ENCODE results near the gene CSNK2A1.

Gene CSNK2A1

DNA sequence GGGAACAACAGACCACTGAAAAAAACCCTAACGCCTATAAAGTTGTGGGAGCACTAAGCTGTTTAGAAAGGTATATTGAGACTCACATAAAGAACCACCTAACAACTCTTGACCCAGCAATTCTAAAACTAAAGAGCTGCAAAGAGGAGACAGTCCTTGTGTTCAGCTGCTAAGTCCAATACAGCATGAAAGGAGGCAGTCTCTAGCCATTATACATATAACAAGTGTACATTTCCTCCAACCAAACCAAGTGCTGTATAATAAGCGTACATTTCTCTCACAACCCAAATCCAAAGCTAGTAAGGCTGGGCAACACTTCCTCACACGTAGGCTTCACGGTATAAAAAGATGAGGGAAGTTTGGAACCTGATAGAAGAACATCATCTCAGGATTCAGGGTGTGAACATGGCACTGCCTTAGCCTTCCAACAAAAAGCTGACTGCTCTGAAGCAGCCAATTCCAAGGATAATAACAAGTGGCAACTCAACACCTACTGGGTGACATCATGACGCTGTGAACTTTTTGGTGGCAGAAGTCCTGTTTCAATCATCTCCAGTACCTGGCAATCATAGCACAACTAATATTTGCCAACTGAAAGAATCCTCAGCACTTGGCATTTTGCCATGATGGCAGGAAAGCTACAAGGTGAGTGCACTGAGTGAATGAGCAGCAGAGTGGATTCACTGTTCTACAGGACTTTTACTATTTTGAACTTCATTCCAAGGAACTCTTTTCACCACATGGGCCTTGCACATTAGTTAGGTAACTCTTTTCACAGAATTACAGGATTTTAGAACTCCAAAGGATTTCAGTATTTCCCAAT, 97.9 kb downstream of the CSNK2A1 start:
- no peak for DNase-seq

DNA sequence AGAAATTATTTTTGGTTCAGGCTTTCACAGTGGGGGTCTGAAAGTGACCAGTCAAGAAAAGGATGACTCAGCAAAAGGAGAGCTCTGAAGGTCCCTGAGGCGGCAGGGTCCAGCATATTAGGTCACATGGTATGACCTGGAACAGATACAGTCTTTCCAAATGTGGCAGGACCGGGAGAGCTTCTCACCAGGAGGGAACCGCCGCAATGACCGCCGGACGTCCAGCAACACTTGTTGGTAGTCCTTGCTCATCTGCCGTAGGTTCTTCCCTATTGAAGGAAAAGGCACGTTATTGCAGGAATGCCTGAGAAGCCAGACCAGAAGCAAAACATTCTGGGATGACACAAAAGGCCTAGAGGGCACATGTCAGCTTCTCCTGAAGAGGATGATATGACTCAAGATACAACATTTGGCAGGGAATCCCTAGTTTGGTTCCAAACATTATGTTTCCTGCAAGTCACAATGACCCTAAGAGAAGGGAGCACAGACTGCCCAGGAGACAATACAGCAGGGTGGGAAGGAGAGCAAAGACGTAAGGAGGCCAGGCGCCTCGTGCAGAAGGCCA, 98.6 kb downstream of the CSNK2A1 start:
- no peak for DNase-seq

DNA sequence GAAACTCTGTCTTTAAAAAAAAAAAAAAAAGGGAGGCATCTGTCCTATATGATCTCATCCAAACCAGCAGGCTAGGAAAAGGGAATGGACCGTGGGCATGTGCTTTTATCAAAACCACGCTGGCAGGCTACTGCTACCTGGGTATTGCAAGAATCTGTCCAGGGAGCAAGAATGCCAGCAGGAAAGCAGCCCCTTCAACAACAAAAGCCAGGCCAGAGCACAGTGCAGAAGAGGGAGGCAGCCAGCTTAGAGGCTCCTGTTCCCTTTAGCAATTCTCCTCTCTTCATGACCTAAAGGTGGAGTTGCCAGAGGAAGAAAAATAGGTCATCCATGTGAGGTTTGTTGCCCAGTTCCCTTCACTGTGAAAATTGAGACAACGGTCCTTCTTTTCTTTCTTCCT, 99.5 kb downstream of the CSNK2A1 start:
- DNase-seq, result no peak

DNA sequence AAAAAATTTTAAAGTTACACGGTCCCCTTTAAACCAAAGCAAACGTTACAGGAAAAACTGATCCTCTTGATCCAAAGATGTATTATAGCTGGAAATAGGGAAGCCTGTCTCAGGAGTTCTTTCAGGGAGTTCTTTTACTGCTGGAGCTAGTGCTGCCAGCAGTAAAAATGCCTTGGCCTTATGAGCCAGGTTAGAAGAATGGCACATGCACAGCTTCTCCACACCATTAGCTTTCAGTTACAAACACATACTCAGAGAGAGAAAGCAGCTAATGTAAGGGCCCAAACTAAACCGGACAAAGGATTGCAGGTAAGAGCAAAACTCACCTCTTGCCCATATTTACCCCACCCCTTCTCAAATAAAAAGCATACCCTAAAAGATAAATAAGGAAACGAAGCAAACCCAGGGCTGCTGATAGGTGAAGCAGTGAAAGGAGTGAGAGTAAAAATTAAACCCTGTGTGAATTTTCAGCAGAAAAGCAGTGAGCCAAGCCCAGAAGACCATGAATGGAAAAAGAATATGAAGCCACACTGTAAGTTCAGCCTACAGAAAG, 100.3 kb downstream of the CSNK2A1 start:
- no peak for DNase-seq

DNA sequence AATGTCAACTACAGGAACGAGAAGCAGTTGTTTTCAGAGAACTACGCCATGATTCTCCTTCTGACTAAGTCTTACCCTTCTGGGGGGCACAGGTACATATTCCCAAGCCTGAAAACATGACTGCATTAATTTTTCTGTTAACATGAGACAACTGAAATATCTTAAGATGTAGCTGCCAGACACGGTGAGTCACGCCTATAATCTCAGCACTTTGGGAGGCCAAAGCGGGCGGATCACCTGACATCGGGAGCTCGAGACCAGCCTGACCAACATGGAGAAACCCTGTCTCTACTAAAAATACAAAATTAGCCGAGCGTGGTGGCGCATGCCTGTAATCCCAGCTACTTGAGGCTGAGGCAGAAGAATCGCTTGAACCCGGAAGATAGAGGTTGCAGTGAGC, 103.0 kb downstream of the CSNK2A1 start:
- no peak for DNase-seq

DNA sequence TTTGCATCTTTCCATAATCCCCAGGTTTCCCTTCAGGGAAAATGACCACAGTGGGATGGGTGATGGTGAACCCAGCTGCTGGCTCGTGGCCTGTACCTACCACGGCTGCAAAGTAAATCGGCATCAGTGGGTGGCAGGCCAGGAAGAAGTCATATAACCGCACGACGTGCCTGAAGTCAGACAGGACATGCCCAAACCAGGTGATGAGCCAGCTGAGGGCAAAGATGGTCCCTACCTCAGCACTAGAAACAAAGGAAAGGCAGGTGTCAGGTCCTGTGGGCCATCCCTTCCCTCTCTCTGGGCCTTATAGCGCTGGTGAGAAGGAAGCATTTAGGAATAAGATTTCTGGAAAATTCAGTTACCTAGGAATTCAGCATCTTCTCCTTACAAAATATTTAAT, 103.4 kb downstream of the CSNK2A1 start:
- DNase-seq, result no peak

DNA sequence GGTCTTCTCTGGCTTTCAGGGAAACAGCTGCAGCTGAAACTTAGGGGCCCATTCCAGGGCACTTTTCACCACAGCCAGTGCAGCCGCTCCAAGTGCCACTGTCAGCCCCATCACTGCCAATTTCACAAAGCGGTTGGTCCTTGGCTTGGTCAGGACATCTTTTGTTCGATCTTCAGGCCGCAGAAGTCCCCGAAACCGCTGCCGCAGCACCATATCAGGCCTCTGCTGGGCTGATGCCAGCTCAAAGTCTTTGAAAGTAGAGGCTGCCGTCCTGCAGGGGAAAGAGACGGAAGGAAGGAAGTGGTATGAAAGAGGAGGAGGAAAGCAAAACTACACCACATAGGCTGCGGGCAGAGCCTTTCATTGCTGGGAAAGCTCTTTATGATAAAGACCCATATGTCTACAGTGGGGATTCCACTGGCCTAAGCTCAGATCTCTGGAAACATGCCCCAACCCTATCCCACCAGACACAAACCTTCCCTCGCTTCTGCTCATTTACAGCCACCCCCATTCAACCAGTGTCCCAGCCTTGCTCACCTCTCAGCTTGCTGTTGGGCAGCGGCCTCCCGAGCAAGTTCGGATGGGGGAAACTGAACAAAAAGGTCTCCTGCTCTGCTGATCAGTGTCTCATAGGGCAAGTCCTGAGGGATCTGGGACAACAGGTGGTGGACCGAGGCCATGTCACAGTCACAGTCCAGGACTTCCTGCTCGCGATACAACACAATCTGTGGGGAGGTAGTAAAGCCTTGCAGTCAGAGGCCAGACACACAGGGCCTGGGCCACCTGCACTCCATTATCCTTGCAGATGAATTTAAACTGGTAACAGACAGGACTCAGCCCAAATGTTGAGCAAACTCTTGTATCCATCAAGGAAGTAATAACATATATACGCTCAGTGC, 104.8 kb downstream of the CSNK2A1 start:
- no peak for DNase-seq

DNA sequence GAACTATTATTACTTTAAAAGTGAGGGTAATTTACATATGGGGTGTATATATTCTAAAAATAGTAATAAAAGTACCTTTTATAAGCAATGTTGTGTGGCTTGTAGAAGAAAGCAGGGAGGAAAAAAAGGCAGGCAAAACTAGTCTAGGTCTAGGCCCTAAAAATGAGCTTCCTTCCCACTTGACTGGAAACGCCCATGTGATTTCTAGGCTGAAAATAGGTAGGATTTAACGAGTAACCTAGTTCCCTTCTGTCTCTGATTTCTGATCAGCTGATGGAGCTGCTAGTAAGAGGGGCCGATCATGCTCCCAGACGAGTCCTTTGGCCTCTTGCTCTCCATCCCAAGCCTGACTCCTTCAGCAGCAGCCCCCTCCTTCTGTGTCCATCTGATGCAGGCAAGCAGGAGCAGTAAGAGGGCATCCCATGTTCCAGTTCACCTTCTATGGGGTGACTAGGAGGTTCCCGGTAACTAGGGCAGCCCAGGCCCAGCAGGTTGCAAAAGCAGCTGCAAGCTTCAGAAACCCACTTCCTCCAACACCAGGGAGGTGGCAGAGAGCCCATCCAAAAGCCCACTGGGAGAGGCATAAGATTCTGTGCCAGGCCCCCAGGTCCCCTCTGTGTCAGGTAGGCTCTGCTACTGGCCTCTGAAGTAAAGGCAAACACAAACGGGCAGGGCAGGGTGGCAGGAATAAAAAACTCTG, 105.7 kb downstream of the CSNK2A1 start:
- no peak for DNase-seq

DNA sequence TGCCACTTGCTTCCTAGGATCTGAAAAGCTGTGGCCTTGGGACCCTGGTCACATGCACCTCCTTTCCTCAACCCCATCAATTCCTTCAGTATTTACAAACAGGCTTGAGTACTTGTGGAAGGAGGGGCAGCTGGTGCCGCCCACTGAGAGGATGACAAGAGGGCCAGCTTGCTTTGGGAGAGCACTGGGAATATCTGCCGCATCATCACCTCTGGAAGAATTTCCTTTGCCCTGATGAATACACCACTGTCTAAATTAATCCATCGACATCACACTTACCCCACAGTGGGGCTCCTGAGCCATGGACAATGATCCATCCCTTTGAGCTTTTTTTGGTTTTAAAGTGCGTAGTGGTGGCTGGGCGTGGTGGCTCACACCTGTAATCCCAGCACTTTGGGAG, 107.1 kb downstream of the CSNK2A1 start:
- DNase-seq, result no peak

DNA sequence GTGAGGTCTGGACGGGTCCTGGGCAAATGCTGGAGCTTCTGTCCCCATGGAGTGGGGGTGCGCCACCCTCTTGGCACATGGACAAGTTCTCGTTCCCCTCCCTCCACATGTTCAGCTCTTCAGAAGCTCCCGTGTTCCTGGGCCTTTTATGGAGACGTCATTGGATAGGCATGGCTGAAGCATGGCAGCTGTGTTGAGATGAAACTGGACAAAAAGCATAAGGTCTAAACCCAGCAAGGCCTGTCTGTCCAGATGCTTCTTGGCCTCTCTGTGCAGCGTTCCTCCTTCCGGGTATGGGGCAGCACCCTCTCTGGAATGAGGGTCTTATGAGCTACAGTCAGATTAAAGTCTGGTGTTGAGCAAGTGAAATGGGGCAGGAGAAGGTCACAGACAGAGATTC, 108.0 kb downstream of the CSNK2A1 start:
- DNase-seq, result no peak

DNA sequence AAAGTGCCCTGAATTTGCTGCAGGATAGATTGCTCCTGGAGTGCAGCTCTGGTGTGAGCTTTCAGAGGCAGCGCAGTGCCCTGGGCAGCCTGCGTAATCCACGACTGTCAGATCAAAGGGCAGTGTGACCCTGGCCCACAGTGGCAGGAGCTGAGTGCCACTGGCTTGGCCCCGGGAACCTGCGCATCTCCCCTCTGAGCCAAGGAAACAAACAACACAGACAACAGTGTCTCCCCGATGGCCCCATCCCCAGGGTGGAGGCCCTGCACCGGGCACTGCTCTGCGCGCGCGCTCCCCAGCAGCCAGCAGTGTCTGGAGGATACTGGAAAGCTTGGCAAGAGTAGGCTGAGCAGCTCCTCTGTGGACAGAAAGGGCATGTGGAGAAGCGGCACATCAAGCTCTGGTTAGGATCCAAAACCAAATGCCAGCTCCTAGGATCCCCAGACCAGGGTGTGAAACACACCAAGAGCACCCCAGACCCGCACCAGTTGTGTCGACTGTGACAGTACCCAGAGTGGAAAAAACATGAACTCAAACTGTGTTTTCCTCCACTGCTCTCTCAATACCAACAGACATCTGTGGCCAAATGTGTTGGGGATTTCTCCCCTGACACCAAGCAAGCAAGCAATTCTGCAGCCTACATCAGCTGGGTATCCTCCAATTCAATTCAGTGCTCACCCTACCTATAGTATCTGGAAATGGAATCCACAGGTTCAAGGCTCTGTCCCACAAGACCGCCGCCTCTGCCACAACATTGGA, 108.8 kb downstream of the CSNK2A1 start:
- DNase-seq, result no peak

DNA sequence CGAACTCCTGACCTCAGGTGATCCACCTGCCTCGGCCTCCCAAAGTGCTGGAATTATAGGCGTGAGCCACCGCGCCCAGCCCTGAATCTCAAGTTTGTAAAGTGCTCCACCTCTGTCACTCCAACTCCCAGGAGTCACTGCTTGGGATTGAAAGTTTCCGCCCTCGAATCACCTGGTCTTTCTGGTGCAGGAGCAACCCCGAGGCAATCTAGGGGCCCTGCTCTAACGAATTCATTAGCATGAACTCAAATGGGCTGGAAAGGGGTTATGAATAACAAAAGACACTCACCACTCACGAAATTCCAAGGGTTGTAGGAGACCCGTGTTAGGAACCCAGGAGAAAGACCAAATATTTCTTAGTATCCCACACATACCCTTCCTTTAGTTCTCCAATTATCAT, 109.4 kb downstream of the CSNK2A1 start:
- DNase-seq, result no peak

DNA sequence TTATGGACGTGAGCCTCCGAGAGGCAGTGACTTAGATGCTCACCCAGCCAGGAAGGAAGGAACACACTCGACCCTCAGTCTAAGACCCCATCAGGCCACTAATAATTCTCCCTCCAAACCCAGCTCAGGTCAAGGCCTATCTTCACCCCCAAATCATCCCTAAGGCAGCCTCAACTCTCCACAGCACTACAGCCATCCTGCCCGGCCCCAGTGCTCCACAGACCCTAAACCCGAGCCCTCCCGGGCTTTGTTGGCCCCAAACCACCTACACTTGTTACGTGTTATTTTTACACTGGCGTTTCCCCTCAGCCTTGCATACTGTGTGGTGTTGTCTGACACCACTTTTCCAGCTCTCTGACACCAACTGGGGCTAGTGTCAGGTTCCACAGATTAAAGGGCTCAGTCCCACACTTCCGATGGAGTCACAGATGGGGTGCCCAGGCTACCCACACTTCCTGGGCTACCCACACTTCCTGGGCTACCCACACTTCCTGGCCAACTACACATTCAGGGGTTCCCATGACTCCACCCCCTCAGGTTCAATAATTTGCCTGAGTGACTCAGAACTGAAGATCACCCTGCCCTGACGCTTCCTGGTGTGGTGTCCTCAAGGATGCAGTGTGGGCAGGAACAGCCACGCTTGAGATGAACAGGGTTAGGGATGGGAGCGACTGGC, 110.2 kb downstream of the CSNK2A1 start:
- DNase-seq, result no peak

DNA sequence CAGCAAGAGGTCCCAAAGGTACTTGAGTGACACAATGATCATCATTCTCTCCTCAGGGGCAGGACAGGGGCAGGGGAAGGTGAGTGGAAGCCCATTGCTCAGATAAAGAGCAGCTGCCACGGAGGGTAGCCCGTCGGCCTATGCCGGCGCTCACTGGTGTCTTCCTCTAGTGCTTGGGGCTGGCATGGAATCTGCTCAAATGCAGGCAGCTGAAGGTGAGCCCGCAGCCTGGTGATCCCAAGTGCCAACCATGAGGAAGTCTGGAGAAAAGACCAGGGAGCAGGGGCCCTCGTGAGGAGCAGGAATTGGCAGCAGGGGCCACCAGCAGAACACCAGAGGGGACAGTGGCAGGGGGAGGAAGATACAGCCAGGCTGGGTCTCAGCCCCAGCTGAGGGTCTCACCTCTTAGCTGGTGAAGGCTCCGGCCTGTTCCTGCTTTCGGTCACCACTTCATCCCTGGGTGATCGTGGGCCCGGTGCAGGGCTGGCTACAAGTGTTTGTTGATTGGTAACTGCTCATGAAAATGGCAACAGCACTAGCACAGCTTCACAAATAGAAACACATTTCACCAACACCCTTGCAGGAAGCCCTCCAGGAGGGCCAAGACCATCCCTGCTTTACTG, 110.8 kb downstream of the CSNK2A1 start:
- no peak for DNase-seq

DNA sequence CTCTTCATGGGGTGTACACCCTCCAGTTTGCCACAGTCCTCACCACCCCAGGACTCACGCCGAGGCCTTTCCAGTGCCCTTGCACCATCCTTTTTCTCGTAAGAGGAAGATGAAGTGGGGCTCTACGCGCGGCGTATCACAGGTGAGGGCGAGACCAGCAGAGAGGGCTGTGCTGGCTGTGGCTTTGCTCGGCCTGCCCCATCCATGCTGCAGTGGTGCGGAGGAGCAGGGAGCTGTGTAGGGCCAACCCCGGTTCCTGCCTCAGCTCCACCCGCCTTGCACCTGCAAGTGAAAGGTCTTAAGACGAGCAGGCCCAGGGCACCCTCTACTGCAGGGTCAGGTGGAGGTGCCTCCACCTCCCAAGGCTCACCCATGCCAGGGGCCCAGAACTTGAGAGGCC, 111.4 kb downstream of the CSNK2A1 start:
- no peak for DNase-seq

DNA sequence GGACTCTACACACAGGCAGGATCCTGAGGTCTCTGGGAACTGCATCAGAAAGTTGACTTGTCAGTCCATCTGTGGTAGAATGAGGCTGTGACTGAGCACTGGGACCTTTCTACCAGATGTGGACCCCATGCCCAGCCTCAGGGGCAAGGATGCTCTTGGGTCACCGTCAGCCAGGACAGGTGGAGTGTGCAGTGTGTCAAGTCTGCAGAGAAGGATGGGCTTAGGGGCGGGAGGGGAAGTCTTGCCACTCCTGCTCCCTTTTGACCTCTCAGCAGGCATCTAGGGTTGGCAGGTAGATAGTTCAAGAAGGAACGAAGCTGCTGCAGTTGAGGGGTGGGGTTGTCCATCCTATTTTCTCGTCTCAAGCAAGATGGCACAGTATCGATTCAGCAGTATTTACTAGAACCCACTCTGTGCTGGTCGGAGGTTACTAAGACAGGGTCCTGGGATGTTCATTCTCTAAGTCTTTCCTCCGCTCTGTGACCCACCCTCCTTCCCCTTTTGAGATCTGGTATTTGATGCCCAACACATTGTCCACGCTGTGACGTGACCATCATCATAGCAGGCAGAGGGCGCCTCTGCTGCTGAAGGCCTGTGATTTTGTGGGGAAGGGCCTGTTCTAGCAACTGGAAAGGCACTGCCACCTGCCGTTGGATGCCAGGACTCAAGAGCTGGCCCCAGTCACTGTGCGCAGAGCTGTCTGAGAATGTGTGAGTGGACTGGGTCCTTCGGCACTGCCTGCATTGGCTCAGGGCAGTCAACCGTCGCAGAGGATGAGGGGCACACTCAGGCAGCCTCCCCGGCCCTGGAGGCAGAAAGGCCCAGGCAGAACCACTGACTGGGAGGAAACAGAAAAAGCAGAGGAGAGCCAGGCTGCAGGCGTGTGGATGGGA, 112.3 kb downstream of the CSNK2A1 start:
- peak; percentile 74 for DNase-seq

DNA sequence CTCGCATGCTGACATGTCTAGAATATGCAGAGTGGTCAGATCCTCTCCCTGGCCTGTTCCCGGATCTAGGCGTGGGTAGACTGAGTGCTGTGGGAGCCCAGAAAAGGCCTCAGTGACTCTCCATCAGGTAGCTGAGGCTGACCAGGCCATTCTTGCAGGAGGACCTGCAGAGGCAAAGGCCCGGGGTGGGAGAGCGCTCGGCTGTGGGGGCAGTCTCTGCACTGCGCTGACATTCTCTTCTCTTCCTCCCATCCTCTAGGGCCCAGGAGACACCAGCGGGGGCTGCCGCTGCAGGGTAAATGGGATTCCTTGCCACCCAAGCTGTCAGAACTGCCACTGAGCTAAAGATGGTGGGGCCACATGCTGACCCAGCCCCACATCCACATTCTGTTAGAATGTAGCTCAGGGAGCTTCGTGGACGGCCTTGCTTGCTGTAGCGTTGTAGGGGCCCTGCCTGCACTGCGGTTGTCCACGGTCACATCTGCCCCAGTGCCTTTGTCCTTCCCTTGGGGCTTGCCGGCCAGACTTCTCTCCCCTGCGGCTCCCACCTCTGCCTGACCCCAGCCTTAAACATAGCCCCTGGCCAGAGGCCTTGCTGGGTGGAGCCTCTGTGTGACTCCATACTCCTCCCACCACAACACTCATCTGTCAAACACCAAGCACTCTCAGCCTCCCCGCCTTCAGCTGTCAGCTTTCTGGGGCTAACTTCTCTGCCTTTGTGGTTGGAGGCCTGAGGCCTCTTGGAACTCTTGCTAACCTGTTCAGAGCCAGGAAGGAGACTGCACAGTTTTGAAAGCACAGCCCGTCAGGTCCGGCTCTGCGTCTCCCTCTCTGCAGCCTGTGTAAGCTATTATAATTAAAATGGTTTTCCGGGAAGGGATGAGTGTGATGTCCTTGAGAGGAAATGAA, 113.2 kb downstream of the CSNK2A1 start:
- DNase-seq, result no peak

DNA sequence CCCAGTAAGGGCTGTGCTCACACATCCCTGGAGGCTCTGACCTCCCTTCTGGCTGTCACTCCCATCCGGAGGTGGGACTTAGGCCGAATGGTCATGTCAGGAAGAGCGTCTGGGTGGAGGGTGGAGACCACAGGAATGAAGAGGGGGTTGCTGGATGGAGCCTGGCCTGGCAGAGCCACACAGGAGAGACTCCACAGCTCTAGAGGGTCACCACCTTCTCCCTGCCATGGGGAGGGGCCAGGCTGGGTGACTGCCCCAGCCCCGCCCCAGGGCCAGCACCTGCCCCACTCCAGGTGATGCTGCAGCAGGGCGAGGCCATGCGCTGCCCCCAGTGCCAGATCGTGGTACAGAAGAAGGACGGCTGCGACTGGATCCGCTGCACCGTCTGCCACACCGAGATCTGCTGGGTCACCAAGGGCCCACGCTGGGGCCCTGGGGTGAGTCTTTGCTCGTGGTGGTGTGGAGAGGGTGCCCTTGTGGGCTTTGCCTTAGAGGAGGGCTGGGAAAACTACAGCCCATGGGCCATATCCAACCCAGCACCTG, 114.9 kb downstream of the CSNK2A1 start:
- no peak for DNase-seq

Data from COR-L47 (cell line).